OCI-M2 (cell line): ENCODE results near the gene SCEL.

Experiments used
- DNase-seq: peaks from one replicate; lab custom pipeline; 2025; ENCODE audit not compliant: unreplicated experiment; lab: John Stamatoyannopoulos, UW

Gene SCEL

GRCh38 chr13:77521595-77522367 is 13.7 kb upstream of the SCEL start:
- no peak for DNase-seq

- DNase-seq: no peak
Measured at GRCh38 chr13:77522444-77522843, 13.1 kb upstream of the SCEL start.

GRCh38 chr13:77523386-77523785 is 12.1 kb upstream of the SCEL start:
- DNase-seq: no peak

- no peak for DNase-seq
Measured at GRCh38 chr13:77523834-77524728, 11.4 kb upstream of the SCEL start.

- DNase-seq: no peak
Measured at GRCh38 chr13:77528414-77528813, 7.1 kb upstream of the SCEL start.

GRCh38 chr13:77528834-77529500 is 6.5 kb upstream of the SCEL start:
- DNase-seq: no peak

- DNase-seq: no peak
Measured at GRCh38 chr13:77529501-77529840, 6.0 kb upstream of the SCEL start.

GRCh38 chr13:77530875-77531274 is 4.6 kb upstream of the SCEL start:
- no peak for DNase-seq

GRCh38 chr13:77532983-77533382 is 2.5 kb upstream of the SCEL start:
- DNase-seq: no peak

GRCh38 chr13:77533875-77534788 is 1.4 kb upstream of the SCEL start:
- DNase-seq: no peak

GRCh38 chr13:77536358-77536757 is 852 bp downstream of the SCEL start:
- no peak for DNase-seq

- DNase-seq: no peak
Measured at GRCh38 chr13:77537289-77537919, 1.9 kb downstream of the SCEL start.

- DNase-seq: no peak
Measured at GRCh38 chr13:77543711-77544110, 8.2 kb downstream of the SCEL start.

GRCh38 chr13:77544355-77544754 is 8.8 kb downstream of the SCEL start:
- no peak for DNase-seq

- DNase-seq: no peak
Measured at GRCh38 chr13:77544758-77545338, 9.3 kb downstream of the SCEL start.

- no peak for DNase-seq
Measured at GRCh38 chr13:77545626-77546412, 10.3 kb downstream of the SCEL start.

- no peak for DNase-seq
Measured at GRCh38 chr13:77548095-77548494, 12.6 kb downstream of the SCEL start.

GRCh38 chr13:77548594-77548993 is 13.1 kb downstream of the SCEL start:
- no peak for DNase-seq

- no peak for DNase-seq
Measured at GRCh38 chr13:77554069-77554468, 18.6 kb downstream of the SCEL start.
